ENCODE data around the gene HOXA3. TPM values are rescaled to one million over a fixed set of nuclear protein-coding genes. Genes with fewer than 3 reads are reported as not detected.

The HOXA3 gene
- total RNA-seq, 1 experiment from 2014 or later, result 9.2 TPM

- DNase-seq (ENCODE audit: low read depth, low spot score) (no peak), ATAC-seq (no peak)
- no peaks in the 10 kb centered on the region for H3K9me3 ChIP-seq (ENCODE audit: control insufficient read depth in 1 of 2, insufficient read depth in 1 of 2, low read depth in 1 of 2, low read length in 2 of 2)
- H3K4me2 ChIP-seq (ENCODE audit: low read length), result no peak overlapping the region
- TF ChIP-seq SRF (IDR thresholded peaks at IDR 0.05; ENCODE audit: low read depth), result no peak
- TF ChIP-seq ZFX (IDR thresholded peaks at IDR 0.05), result no peak
- TF ChIP-seq TCF7L2 (IDR thresholded peaks at IDR 0.05; ENCODE audit: borderline replicate concordance, extremely low read depth, insufficient read depth, insufficient read length), result no peak
- no peak for TF ChIP-seq SIN3A (IDR thresholded peaks at IDR 0.05; ENCODE audit: low read depth)
- TF ChIP-seq FOSL1 (IDR thresholded peaks at IDR 0.05; ENCODE audit: low read depth), result no peak
- TF ChIP-seq CEBPB (IDR thresholded peaks at IDR 0.05; ENCODE audit: low read depth), result no peak
- TF ChIP-seq, protein P1, sequence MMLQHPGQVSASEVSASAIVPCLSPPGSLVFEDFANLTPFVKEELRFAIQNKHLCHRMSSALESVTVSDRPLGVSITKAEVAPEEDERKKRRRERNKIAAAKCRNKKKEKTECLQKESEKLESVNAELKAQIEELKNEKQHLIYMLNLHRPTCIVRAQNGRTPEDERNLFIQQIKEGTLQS (IDR thresholded peaks at IDR 0.05), result no peak
- TF ChIP-seq ELF1 (IDR thresholded peaks at IDR 0.05; ENCODE audit: borderline replicate concordance, low read depth), result no peak
- no peak for TF ChIP-seq CBX3 (IDR thresholded peaks at IDR 0.05; ENCODE audit: low read depth)
- TF ChIP-seq EZH2phosphoT487 (IDR thresholded peaks at IDR 0.05; ENCODE audit: borderline replicate concordance), result no peak
- TF ChIP-seq, protein P2, sequence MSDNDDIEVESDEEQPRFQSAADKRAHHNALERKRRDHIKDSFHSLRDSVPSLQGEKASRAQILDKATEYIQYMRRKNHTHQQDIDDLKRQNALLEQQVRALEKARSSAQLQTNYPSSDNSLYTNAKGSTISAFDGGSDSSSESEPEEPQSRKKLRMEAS (IDR thresholded peaks at IDR 0.05), result no peak
- TF ChIP-seq REST (IDR thresholded peaks at IDR 0.05; ENCODE audit: low read depth), result no peak
- H3K27ac ChIP-seq (ENCODE audit: low read depth, low read length), result no peak overlapping the region
- intact Hi-C loops (cut with micrococcal nuclease), result no loop called here
- ChIA-PET RAD21 (ENCODE audit: low non-redundant PET in 1 of 2, low total read pairs in 2 of 2, uncharacterized antibody in 2 of 2, unreplicated experiment in 2 of 2) (no interaction called here), POLR2A (no interaction called here), CTCF (no interaction called here)
- H3K4me3 ChIP-seq (replicated peaks in 1 of 2; ENCODE audit: low read depth in 1 of 2, low read length in 2 of 2), result no peak overlapping the region
- H3K9me2 ChIP-seq (ENCODE audit: insufficient read depth), result no peaks in the 10 kb centered on the region
- no peak overlapping the region for H2AFZ ChIP-seq (ENCODE audit: low read depth, low read length, poor library complexity, severe bottlenecking)
- no TSS peak for BruUV-seq (replicated peaks)
- H3K27me3 ChIP-seq (ENCODE audit: insufficient read depth, low read length), result no peaks in the 10 kb centered on the region
- no peaks in the 10 kb centered on the region for H4K20me1 ChIP-seq (ENCODE audit: insufficient read depth)
- no peaks in the 10 kb centered on the region for H3K36me3 ChIP-seq (ENCODE audit: control insufficient read depth in 1 of 2, insufficient read depth in 2 of 2, low read length in 2 of 2)
- H3K4me1 ChIP-seq (ENCODE audit: control insufficient read depth in 1 of 2, insufficient read depth in 2 of 2, low read length in 2 of 2), result peaks cover 14 to 15% of the 10 kb centered on the region in 2 experiments
- no peak overlapping the region for H3K9ac ChIP-seq (ENCODE audit: low read length)
- 0 out of 2 replicates have a peak, but pooled peaks cover 5% of the 10 kb centered on the region for H3K79me2 ChIP-seq (ENCODE audit: insufficient read depth, low read length)
These were observed 45.5 kb downstream of the HOXA3 start for GRCh38 chr7:27106901-27107240.

Data from HCT116 (cell line).